Ishikawa (cell line): ENCODE results near the gene APOBEC3H.

Experiments
- CEBPB ChIP-seq: IDR thresholded peaks from 2 replicates; pipeline ENCODE4 v1.6.1; 2012
- CREB1 ChIP-seq: IDR thresholded peaks from 2 replicates; pipeline ENCODE4 v1.6.1; 2012; ENCODE audit warnings: low read depth
- EGR1 ChIP-seq: IDR thresholded peaks from 2 replicates; pipeline ENCODE4 v1.6.1; 2012
- EP300 ChIP-seq: IDR thresholded peaks from 2 replicates; pipeline ENCODE4 v1.6.1; 2012; ENCODE audit warnings: borderline replicate concordance
- FOXM1 ChIP-seq: IDR thresholded peaks from 2 replicates; pipeline ENCODE4 v1.6.1; 2012; ENCODE audit warnings: low read depth, borderline replicate concordance
- MAX ChIP-seq: IDR thresholded peaks from 2 replicates; pipeline ENCODE4 v1.6.1; 2012
- NFIC ChIP-seq: IDR thresholded peaks from 2 replicates; pipeline ENCODE4 v1.6.1; 2012
- RAD21 ChIP-seq: IDR thresholded peaks from 2 replicates; pipeline ENCODE4 v1.6.1; 2012; ENCODE audit warnings: low read depth
- TAF1 ChIP-seq: IDR thresholded peaks from 2 replicates; pipeline ENCODE4 v1.6.1; 2012; ENCODE audit warnings: low read depth, mild to moderate bottlenecking
- TCF12 ChIP-seq: IDR thresholded peaks from 2 replicates; pipeline ENCODE4 v1.6.1; 2012; ENCODE audit warnings: low read depth
- TEAD4 ChIP-seq: IDR thresholded peaks from 2 replicates; pipeline ENCODE4 v1.6.1; 2012
- USF1 ChIP-seq: IDR thresholded peaks from 2 replicates; pipeline ENCODE4 v1.6.1; 2012
- YY1 ChIP-seq: IDR thresholded peaks from 2 replicates; pipeline ENCODE4 v1.6.1; 2012; ENCODE audit warnings: low read depth
- ZBTB7A ChIP-seq: IDR thresholded peaks from 2 replicates; pipeline ENCODE4 v1.6.1; 2012; ENCODE audit warnings: low read depth
- TF ChIP-seq, protein P1 (sequence below): IDR thresholded peaks from 2 replicates; pipeline ENCODE4 v1.6.1; 2012; ENCODE audit warnings: low read depth, mild to moderate bottlenecking

Gene APOBEC3H

GRCh38 chr22:39089928-39090327, 7.1 kb upstream of the APOBEC3H start:
- TF ChIP-seq EP300 = no peak
- no peak for TF ChIP-seq CEBPB
- no peak for TF ChIP-seq MAX
- TF ChIP-seq TAF1 = no peak
- no peak for TF ChIP-seq CREB1
- no peak for TF ChIP-seq FOXM1

- no peak for TF ChIP-seq CEBPB
- no peak for TF ChIP-seq TEAD4
- TF ChIP-seq, protein P1, sequence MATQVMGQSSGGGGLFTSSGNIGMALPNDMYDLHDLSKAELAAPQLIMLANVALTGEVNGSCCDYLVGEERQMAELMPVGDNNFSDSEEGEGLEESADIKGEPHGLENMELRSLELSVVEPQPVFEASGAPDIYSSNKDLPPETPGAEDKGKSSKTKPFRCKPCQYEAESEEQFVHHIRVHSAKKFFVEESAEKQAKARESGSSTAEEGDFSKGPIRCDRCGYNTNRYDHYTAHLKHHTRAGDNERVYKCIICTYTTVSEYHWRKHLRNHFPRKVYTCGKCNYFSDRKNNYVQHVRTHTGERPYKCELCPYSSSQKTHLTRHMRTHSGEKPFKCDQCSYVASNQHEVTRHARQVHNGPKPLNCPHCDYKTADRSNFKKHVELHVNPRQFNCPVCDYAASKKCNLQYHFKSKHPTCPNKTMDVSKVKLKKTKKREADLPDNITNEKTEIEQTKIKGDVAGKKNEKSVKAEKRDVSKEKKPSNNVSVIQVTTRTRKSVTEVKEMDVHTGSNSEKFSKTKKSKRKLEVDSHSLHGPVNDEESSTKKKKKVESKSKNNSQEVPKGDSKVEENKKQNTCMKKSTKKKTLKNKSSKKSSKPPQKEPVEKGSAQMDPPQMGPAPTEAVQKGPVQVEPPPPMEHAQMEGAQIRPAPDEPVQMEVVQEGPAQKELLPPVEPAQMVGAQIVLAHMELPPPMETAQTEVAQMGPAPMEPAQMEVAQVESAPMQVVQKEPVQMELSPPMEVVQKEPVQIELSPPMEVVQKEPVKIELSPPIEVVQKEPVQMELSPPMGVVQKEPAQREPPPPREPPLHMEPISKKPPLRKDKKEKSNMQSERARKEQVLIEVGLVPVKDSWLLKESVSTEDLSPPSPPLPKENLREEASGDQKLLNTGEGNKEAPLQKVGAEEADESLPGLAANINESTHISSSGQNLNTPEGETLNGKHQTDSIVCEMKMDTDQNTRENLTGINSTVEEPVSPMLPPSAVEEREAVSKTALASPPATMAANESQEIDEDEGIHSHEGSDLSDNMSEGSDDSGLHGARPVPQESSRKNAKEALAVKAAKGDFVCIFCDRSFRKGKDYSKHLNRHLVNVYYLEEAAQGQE = no peak
- TF ChIP-seq EP300 = no peak
These were observed 6.5 kb upstream of the APOBEC3H start for GRCh38 chr22:39090426-39091064.

GRCh38 chr22:39091126-39092081, 5.6 kb upstream of the APOBEC3H start:
- no peak for TF ChIP-seq EGR1
- no peak for TF ChIP-seq EP300
- no peak for TF ChIP-seq RAD21
- TF ChIP-seq, protein P1 = no peak
- TF ChIP-seq MAX = no peak
- TF ChIP-seq TAF1 = no peak
- TF ChIP-seq FOXM1 = no peak
- no peak for TF ChIP-seq CREB1
- no peak for TF ChIP-seq USF1
- no peak for TF ChIP-seq NFIC
- TF ChIP-seq ZBTB7A = no peak
- no peak for TF ChIP-seq TEAD4
- TF ChIP-seq TCF12 = no peak

DNA sequence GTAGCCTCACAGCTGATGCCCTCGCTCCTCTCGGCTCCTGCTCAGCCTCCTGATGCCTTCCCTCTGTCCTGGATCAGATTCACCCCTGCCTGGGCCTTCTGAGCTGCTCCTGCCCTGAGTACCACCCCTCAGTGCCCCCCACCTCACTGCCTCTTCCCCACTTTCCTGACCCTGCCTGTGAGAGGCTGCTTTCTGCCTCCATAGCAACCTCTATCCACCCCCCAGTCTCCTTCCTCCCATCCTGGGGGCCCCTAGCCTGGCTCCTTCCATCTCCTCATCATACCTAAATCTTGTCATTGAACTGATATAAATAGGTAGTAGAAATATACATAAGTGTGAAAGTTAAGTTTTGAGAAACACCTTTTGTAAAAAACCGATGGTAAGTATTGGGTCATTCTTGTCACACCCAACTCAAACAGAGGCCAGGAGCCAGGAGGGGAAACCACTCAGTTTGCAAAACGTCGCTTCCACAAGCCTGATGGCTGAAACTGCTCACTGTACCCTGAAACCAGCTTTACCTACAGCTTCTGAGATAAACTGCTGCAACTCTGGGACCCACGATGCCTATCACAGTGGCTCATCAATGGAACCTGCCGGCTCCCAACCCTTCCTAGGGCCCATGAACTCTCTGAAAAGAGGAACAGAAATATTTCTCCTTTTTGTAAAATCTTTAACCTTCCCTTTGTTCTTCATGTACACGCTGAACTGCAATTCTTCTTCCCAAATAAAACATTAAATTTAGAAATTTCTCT, 4.8 kb upstream of the APOBEC3H start:
- TF ChIP-seq TEAD4 (no peak), USF1 (no peak), EP300 (no peak), RAD21 (no peak), ZBTB7A (no peak), MAX (no peak), EGR1 (no peak), CREB1 (no peak)

DNA sequence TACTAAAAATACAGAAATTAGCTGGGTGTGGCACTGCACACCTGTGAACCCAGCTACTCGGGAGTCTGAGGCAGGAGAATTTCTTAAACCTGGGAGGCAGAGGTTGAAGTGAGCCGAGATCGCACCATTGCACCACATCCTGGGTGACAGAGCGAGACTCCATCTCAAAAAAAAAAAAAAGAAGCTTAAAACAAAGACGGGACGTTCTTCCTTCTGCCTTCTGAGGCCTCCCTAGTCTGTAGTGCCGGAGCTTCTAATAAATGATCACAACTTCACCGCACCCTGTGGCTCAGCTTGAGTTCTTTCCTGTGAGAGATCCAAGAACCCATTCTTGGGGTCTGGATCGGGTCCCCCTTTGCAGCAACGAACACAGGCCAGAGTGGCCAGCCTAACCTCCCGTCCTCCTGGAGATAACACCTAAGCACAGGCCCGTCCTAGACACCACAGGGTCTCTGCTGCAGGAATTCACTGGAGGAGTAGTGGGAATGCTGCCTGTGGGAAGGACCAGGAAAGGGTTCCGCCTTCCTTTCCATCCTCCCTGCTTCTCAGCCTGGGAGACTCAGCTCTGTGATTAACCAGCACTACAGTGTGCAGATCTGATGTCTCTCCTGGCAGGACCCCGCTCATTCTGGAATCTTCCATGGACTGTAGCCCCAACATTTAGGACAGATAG, 2.2 kb upstream of the APOBEC3H start:
- TF ChIP-seq EGR1 (no peak), USF1 (no peak), YY1 (no peak), EP300 (no peak), FOXM1 (no peak), TCF12 (no peak), TEAD4 (no peak), MAX (no peak), NFIC (no peak), CEBPB (no peak), RAD21 (no peak), ZBTB7A (no peak), TAF1 (no peak), CREB1 (no peak)
- TF ChIP-seq, protein P1 = no peak
